IPS-15b (cell line): ENCODE measurements around the gene ARHGEF10L.
"Not testable (repeated sequence)": the region's sequence is repeated elsewhere in the genome, so short reads cannot be mapped to it uniquely, and the experiment has no call there.

ENCODE experiments used
- H3K27me3 ChIP-seq: one replicate; pipeline ENCODE4 v1.6.1; 2013; ENCODE audit warnings: low read length; ENCODE audit not compliant: control insufficient read depth, insufficient read depth
- H3K36me3 ChIP-seq: one replicate; pipeline ENCODE4 v1.6.1; 2013; ENCODE audit warnings: low read length; ENCODE audit not compliant: control insufficient read depth, insufficient read depth
- H3K4me1 ChIP-seq: one replicate; pipeline ENCODE4 v1.6.1; 2013; ENCODE audit warnings: mild to moderate bottlenecking, low read length; ENCODE audit not compliant: control insufficient read depth, insufficient read depth
- H3K4me3 ChIP-seq: one replicate; pipeline ENCODE4 v1.5.1; 2013; ENCODE audit warnings: low read depth, low read length
- H3K9ac ChIP-seq: one replicate; pipeline ENCODE4 v1.6.1; 2013; ENCODE audit warnings: low read depth, mild to moderate bottlenecking, low read length
- H3K9me3 ChIP-seq: one replicate; pipeline ENCODE4 v1.6.1; 2013; ENCODE audit warnings: mild to moderate bottlenecking, low read length; ENCODE audit not compliant: control insufficient read depth, insufficient read depth

Gene ARHGEF10L

GRCh38 chr1:17539477-17540254 is at the start of gene ARHGEF10L:
TSS of gene ARHGEF10L (plus strand) at chr1:17539698. CDS start at chr1:17580596, 40,898 bp downstream.
- no peaks in the 10 kb centered on the region for H3K36me3 ChIP-seq
- H3K27me3 ChIP-seq = no peaks in the 10 kb centered on the region
- no peaks in the 10 kb centered on the region for H3K9me3 ChIP-seq
- H3K4me3 ChIP-seq = peak within 1 kb of the TSS; percentile 87
- H3K4me1 ChIP-seq = peaks cover 7% of the 10 kb centered on the region
- H3K9ac ChIP-seq = peak within 1 kb of the TSS; percentile 83

DNA sequence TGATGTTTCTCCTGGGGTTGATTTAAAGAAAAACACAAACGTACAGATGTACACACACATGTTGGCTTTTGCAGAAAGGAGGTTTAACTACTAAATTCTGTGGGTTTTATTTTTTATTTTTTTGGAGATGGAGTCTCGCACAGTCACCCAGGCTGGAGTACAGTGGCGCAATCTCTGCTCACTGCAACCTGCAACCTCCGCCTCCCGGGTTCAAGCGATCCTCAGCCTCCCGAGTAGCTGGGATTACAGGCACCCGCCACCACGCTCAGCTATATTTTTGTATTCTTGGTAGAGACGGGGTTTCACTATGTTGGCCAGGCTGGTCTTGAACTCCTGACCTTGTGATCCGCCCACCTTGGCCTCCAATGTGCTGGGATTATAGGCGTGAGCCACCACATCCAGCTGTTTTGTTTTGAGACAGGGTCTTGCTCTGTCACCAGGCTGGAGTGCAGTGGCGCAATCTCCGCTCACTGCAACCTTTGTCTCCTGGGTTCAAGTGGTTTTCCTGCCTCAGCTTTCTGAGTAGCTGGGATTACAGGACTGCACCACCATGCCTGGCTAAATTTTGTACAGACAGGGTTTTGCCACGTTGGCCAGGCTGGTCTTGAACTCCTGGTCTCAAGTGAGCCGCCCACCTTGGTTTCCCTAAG is 49.6 kb upstream of the ARHGEF10L start:
- H3K4me3 ChIP-seq, H3K9ac ChIP-seq, H3K36me3 ChIP-seq, H3K9me3 ChIP-seq, H3K4me1 ChIP-seq, H3K27me3 ChIP-seq: not testable (repeated sequence)

DNA sequence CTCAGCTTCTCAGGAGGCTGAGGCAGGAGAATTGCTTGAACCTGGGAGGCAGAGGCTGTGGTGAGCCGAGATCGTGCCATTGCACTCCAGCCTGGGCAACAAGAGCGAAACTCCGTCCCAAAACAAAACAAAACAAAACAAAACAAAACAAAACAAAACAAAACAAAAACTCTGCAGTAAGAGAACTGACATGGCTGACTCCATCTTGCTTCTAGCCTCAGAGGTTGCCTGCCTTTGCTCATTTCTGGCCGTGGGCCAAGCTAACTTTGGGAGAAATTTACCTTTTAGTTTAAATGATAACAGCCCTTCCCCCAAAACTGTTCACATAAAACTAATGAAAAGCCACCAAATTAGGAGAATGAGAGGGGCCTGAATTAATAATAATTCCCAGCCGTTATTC is 48.8 kb upstream of the ARHGEF10L start:
- not testable (repeated sequence) for H3K9me3 ChIP-seq, H3K4me1 ChIP-seq, H3K27me3 ChIP-seq, H3K9ac ChIP-seq, H3K36me3 ChIP-seq, H3K4me3 ChIP-seq

DNA sequence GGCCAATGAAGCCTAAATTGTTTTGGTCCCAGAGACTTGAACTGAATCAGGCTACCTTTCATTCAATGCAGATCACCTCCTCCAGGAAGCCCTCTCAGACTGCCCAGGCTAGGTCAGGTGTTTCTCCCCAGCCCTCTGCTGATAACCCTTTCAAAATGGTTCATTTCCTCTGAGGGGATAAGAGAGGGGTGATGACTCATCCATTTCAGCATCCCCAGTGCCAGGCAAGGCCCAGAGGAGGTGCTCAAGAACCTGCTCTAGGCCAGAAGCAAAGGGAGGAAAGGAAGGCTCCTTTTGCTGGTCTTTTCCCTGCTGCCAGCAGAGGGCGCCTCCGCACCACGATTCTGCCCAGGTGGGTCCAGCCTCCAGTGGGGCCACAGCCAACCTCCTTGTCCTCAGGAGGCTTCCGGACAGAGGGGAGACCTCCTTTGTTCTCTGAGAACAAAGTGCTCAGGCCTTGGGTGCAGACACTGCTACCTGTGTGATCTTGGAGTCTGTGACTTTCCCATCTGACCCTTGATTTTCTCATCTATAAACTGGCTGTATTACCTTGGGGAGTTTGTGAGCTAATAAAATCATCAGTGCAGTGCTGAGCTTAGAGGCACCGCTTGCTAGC is 45.3 kb upstream of the ARHGEF10L start:
- Histone ChIP-seq H3K9ac (no peak overlapping the region), H3K9me3 (no peaks in the 10 kb centered on the region), H3K4me3 (no peak overlapping the region), H3K36me3 (no peaks in the 10 kb centered on the region), H3K27me3 (no peaks in the 10 kb centered on the region), H3K4me1 (no peaks in the 10 kb centered on the region)

DNA sequence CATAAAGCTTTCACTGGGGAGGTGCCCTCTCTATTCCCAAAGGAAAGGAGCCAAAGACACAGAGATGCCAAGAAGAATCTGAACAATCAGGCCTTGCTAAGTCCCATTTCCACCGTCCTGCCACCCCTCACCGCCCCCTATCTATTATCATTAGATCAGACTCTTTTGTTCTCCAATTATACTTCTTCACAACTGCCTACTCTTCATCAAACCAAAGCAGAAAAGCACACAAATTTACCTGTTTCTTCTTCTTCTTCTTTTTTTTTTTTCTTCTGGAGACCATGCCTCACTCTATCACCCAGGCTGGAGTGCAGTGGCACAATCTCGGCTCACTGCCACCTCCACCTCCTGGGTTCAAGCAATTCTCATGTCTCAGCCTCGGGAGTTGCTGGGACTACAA is 43.1 kb upstream of the ARHGEF10L start:
- H3K4me1 ChIP-seq = no peaks in the 10 kb centered on the region
- H3K36me3 ChIP-seq = no peaks in the 10 kb centered on the region
- H3K9me3 ChIP-seq = no peaks in the 10 kb centered on the region
- no peak overlapping the region for H3K9ac ChIP-seq
- H3K27me3 ChIP-seq = no peaks in the 10 kb centered on the region
- no peak overlapping the region for H3K4me3 ChIP-seq

DNA sequence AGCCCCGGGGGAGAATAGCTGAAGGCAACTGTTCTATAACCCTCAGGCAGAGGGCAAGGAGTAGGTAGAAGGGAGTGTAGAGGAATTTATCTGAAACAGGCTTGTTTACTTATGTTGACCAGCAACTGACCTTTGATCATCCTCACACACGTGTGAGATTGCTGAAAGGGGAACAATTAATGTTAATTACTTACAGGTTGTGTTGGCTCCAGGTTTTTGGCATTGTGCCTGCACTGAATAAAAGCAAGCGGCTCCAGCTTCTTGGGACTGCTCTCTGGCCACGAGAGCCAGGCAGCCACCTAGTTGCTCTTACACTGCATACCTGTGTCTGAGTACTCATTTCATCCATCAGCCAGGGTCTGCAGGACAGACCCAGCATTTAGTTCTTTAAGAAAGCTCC is 41.3 kb upstream of the ARHGEF10L start:
- Histone ChIP-seq H3K4me3 (no peak overlapping the region), H3K9ac (no peak overlapping the region), H3K9me3 (no peaks in the 10 kb centered on the region), H3K27me3 (no peaks in the 10 kb centered on the region), H3K4me1 (no peaks in the 10 kb centered on the region), H3K36me3 (no peaks in the 10 kb centered on the region)

DNA sequence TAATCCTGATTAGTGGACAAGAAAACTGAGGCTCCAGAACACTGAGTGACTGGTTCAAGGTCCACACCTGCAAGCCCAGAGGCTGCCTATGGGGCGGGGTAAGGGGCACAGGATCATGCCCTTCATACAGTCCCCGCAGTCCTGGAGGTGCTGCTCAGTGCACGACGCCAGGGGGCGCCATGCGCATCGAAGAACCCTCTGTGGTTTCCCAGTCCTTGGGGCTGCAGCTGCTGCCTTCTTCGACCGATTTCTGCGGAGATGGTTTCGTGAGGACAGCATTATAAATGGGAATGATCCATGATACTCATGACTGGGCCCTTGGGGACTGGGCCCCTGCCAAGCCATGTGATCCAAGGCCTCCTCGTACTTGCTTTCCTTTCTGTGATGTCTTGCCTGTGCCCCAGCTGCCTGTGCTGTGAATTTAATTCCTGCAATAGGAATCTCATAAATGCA is 37.1 kb upstream of the ARHGEF10L start:
- Histone ChIP-seq H3K9me3 (no peaks in the 10 kb centered on the region), H3K9ac (no peak overlapping the region), H3K27me3 (no peaks in the 10 kb centered on the region), H3K4me3 (no peak overlapping the region), H3K36me3 (no peaks in the 10 kb centered on the region), H3K4me1 (no peaks in the 10 kb centered on the region)

DNA sequence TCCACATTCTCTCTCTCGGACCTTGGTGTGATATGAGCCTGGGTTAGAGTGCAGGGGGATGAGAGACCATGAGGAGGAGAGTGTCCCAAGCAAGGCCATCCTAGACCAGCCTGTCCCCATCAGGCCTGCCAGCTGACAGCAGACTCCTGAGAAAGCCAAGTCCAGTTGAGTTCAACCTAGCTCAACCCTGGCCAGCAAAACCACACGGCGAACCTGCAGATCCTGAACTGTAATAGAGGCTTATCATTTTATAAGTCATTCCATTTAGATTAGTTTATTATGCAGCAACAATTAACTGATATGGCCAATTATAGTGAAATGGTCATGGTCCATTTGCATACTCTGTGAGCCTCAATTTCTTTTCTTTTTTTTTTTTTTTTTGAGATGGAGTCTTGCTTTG is 36.4 kb upstream of the ARHGEF10L start:
- H3K4me3 ChIP-seq = no peak overlapping the region
- no peaks in the 10 kb centered on the region for H3K27me3 ChIP-seq
- no peaks in the 10 kb centered on the region for H3K36me3 ChIP-seq
- no peak overlapping the region for H3K9ac ChIP-seq
- H3K9me3 ChIP-seq = no peaks in the 10 kb centered on the region
- H3K4me1 ChIP-seq = no peaks in the 10 kb centered on the region

DNA sequence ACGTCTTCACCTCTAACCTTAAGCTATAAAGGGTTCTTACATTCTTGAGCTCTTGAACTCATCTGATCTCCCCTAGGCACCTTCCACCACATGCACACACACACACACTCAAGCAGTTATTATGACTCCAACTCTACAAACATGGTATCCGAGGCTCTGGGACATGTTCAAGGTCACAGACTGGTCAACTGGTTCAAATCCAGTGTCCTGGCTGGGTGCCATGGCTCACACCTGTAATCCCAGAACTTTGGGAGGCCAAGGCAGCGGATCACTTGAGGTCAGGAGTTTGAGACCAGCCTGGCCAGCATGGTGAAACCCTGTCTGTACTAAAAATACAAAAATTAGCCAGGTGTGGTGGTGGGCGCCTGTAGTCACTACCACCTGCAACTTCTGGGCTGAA is 32.3 kb upstream of the ARHGEF10L start:
- not testable (repeated sequence) for H3K9ac ChIP-seq, H3K27me3 ChIP-seq, H3K4me3 ChIP-seq, H3K36me3 ChIP-seq, H3K4me1 ChIP-seq, H3K9me3 ChIP-seq

- Histone ChIP-seq H3K9ac (no peak overlapping the region), H3K9me3 (no peaks in the 10 kb centered on the region), H3K27me3 (no peaks in the 10 kb centered on the region), H3K36me3 (no peaks in the 10 kb centered on the region), H3K4me1 (no peaks in the 10 kb centered on the region), H3K4me3 (no peak overlapping the region)
Observed at GRCh38 chr1:17507915-17508314, 31.6 kb upstream of the ARHGEF10L start.

GRCh38 chr1:17509363-17509762 is 30.1 kb upstream of the ARHGEF10L start:
- H3K27me3 ChIP-seq = no peaks in the 10 kb centered on the region
- no peaks in the 10 kb centered on the region for H3K36me3 ChIP-seq
- no peaks in the 10 kb centered on the region for H3K4me1 ChIP-seq
- H3K9me3 ChIP-seq = no peaks in the 10 kb centered on the region
- H3K9ac ChIP-seq = no peak overlapping the region
- no peak overlapping the region for H3K4me3 ChIP-seq

GRCh38 chr1:17510138-17510537 is 29.4 kb upstream of the ARHGEF10L start:
- Histone ChIP-seq H3K4me3 (no peak overlapping the region), H3K9ac (no peak overlapping the region), H3K36me3 (no peaks in the 10 kb centered on the region), H3K4me1 (no peaks in the 10 kb centered on the region), H3K9me3 (no peaks in the 10 kb centered on the region), H3K27me3 (no peaks in the 10 kb centered on the region)
